Adrenal gland (tissue), 19 donors: Measurements from ENCODE around the gene GBA3. TPM values are rescaled to one million over a fixed set of nuclear protein-coding genes. Genes with fewer than 3 reads are reported as not detected.

Source experiments
- DNase-seq, 7 donors: peaks; one replicate each; pipeline ENCODE4 v3.0.0-alpha.2; 2019 to 2020
- H3K27ac ChIP-seq, 5 donors: fragments of 200-600 bp; sonication (generic) in 4 of 5; 1 replicate in 3 of 5; 2 replicates in 2 of 5; pipeline versions ENCODE4 v1.5.1 to v1.8.0; 2016 to 2020; ENCODE audit warnings: mild to moderate bottlenecking in 1 of 5
- H3K27me3 ChIP-seq: fragments of 200-600 bp; 2 replicates; pipeline ENCODE4 v1.8.0; 2021
- H3K36me3 ChIP-seq, 2 donors: fragments of 200-600 bp; replicated peaks in 1 of 2; 1 replicate in 1 of 2; 2 replicates in 1 of 2; pipeline versions ENCODE4 v1.5.1 to v1.8.0; 2018 to 2022
- H3K4me1 ChIP-seq, 2 donors: fragments of 200-600 bp; replicated peaks in 1 of 2; 1 replicate in 1 of 2; 2 replicates in 1 of 2; pipeline versions ENCODE4 v1.5.1 to v1.8.0; 2018 to 2021
- H3K4me3 ChIP-seq, 4 donors: fragments of 200-600 bp; sonication (generic) in 3 of 4; one replicate each; pipeline ENCODE4 v1.5.1; 2016 to 2018
- H3K9me3 ChIP-seq, 3 donors: fragments of 200-600 bp; sonication (generic) in 1 of 3; replicated peaks in 1 of 3; 1 replicate in 2 of 3; 2 replicates in 1 of 3; pipeline versions ENCODE4 v1.5.1 to v1.8.0; 2016 to 2021
- CTCF ChIP-seq, 6 experiments: fragments of 450-650 bp in 4 of 6; fragments of 200-600 bp in 2 of 6; sonication (generic) in 1 of 6; IDR thresholded peaks; 1 replicate in 5 of 6; 2 replicates in 1 of 6; pipeline versions ENCODE4 v1.5.1 to v1.8.0; 2016 to 2021; ENCODE audit warnings: antibody characterized with exemption in 6 of 6, mild to moderate bottlenecking in 2 of 6, moderate library complexity in 1 of 6
- POLR2A ChIP-seq, 2 donors: fragments of 450-650 bp; IDR thresholded peaks; one replicate each; pipeline ENCODE4 v1.6.1; 2017; ENCODE audit warnings: antibody characterized with exemption in 2 of 2, mild to moderate bottlenecking in 2 of 2, moderate library complexity in 1 of 2
- WGBS, 4 donors: extraction: QIAGEN DNeasy Blood & Tissue Kit in 2 of 4; methylation state at CpG; one replicate each; pipeline versions ENCODE4 v1.1.5 to v1.1.7; 2013 to 2017; 5-methylcytosine and 5-hydroxymethylcytosine counted together
- intact Hi-C, 2 donors: fragments of 100-400 bp; cut with DNase I; formaldehyde crosslinking; loops; one replicate each; pipeline versions ENCODE4 v1.14.1 to v1.15.0; 2022 to 2023
- long read RNA-seq, 10 donors: library from polyadenylated mRNA in 3 of 10; unstranded in 2 of 10; stranded (forward) in 1 of 10; transcript quantifications; one replicate each; pipeline ENCODE4 v2.0.0 and lab custom pipeline, GENCODE V29; 2021 to 2026
- polyA plus RNA-seq, 3 donors: library from polyadenylated mRNA; stranded (reverse); fragments of 200-250 nt in 2 of 3; fragments of 350-450 nt in 1 of 3; fragmentation: Illumina TruSeq in 1 of 3; extraction: RNeasy Lipid Tissue Mini Kit (QIAGEN cat#74804) in 1 of 3; gene quantifications; one replicate each; pipeline ENCODE4 v1.2.3, GENCODE V29; 2013 to 2014
- total RNA-seq, 9 donors: library from RNA; depleted of rRNA in 4 of 9; stranded (reverse); fragments of >200 nt in 4 of 9; fragments of 120-200 nt in 1 of 9; fragmentation: NEBNext Ultra II Directional in 1 of 9; extraction: Animal tissue kit (Norgen Biotek cat#: 25700) in 1 of 9; gene quantifications; one replicate each; pipeline versions ENCODE4 v1.1.0 to v1.2.4, GENCODE V29; 2013 to 2023
- donor health status: healthy with polysubstance abuse.
- donor health status: Bipolar disorder and iron deficiency.
- donor health status: DM: yes; HTN: yes; CAD: no.
- donor health status: DM: no; HTN: no; CAD: no.
- donor health status: DM: no; HTN: no; CAD: no.
- donor health status: DM: yes; HTN: yes; CAD: no.

GBA3 gene
- total RNA-seq (under 1 TPM in 3 of 9 donors, not detected in 6; 0.14 to 0.45 (median 0.22) TPM), polyA plus RNA-seq (under 1 TPM; 0.07 to 0.16 (median 0.15) TPM)
- long read RNA-seq, donor 1, result 0 reads
- long read RNA-seq, donor 2, result 0 reads
- long read RNA-seq, donor 3, partial matches to known transcripts, result 29 of 29 reads
- long read RNA-seq, donor 3, other reads (novel, unspliced or antisense), result 0 of 29 reads
- long read RNA-seq, donor 4, partial matches to known transcripts, result 0 of 29 reads
- long read RNA-seq, donor 4, other reads (novel, unspliced or antisense), result 29 of 29 reads
- long read RNA-seq, donor 5, partial matches to known transcripts, result 0 of 1 reads
- long read RNA-seq, donor 5, other reads (novel, unspliced or antisense), result 1 of 1 reads
- long read RNA-seq, donor 6, partial matches to known transcripts, result 0 of 14 reads
- long read RNA-seq, donor 6, other reads (novel, unspliced or antisense), result 14 of 14 reads
- long read RNA-seq, donor 7, result 0 reads
- long read RNA-seq, donor 8, result 0 reads
- long read RNA-seq, donor 9, result 0 reads
- long read RNA-seq, donor 10, result 0 reads

- no peak within 1 kb of the TSS for H3K27ac ChIP-seq
- no peaks in the 10 kb centered on the region for H3K27me3 ChIP-seq
- H3K9me3 ChIP-seq, result no peaks in the 10 kb centered on the region
- intact Hi-C loops, result loop anchor here (5.0 kb wide), 3 partner anchors 280 to 900 kb away; no protein-coding TSS in a partner anchor
- no peaks in the 10 kb centered on the region for H3K36me3 ChIP-seq
- TF ChIP-seq CTCF (IDR thresholded peaks at IDR 0.05), result no peak
- no peak for TF ChIP-seq POLR2A (IDR thresholded peaks at IDR 0.05)
- no peak within 1 kb of the TSS for H3K4me3 ChIP-seq
- no peaks in the 10 kb centered on the region for H3K4me1 ChIP-seq
- WGBS, 4 donors, result 62 to 77% (median 73%) methylated on average over 1 of the region's 1 CpG
- DNase-seq, result no peak
These were observed at the start of gene GBA3 for GRCh38 chr4:22692736-22693135. Gene GBA3 (plus strand): TSS chr4:22692937.

- Histone ChIP-seq H3K4me3 (no peak overlapping the region), H3K4me1 (no peaks in the 10 kb centered on the region), H3K9me3 (no peaks in the 10 kb centered on the region), H3K27me3 (no peaks in the 10 kb centered on the region), H3K27ac (no peak overlapping the region), H3K36me3 (no peaks in the 10 kb centered on the region)
- WGBS, 4 donors, result 87 to 93% (median 92%) methylated on average over 4 of the region's 4 CpGs
- no peak for DNase-seq
- TF ChIP-seq CTCF (IDR thresholded peaks at IDR 0.05), result no peak
- TF ChIP-seq POLR2A (IDR thresholded peaks at IDR 0.05), result no peak
- intact Hi-C loops, result no loop called here
These were observed 48.8 kb upstream of the GBA3 start for GRCh38 chr4:22643952-22644351.

GRCh38 chr4:22645481-22646182, 47.1 kb upstream of the GBA3 start:
- 36 to 50% (median 46%) methylated on average over 1 of the region's 1 CpG for whole genome bisulfite sequencing, 4 donors
- Histone ChIP-seq H3K36me3 (no peaks in the 10 kb centered on the region), H3K4me1 (no peaks in the 10 kb centered on the region), H3K4me3 (no peak overlapping the region), H3K27me3 (no peaks in the 10 kb centered on the region), H3K27ac (no peak overlapping the region), H3K9me3 (no peaks in the 10 kb centered on the region)
- TF ChIP-seq POLR2A (IDR thresholded peaks at IDR 0.05) (no peak), CTCF (IDR thresholded peaks at IDR 0.05) (no peak)
- DNase-seq, result no peak
- intact Hi-C loops, result no loop called here

- no peak for DNase-seq
- H3K4me1 ChIP-seq, result no peaks in the 10 kb centered on the region
- H3K9me3 ChIP-seq, result no peaks in the 10 kb centered on the region
- intact Hi-C loops, result no loop called here
- no peaks in the 10 kb centered on the region for H3K27me3 ChIP-seq
- TF ChIP-seq CTCF (IDR thresholded peaks at IDR 0.05) (no peak), POLR2A (IDR thresholded peaks at IDR 0.05) (no peak)
- no peak overlapping the region for H3K4me3 ChIP-seq
- H3K36me3 ChIP-seq, result no peaks in the 10 kb centered on the region
- WGBS, 4 donors, result 77 to 81% (median 78%) methylated on average over 8 of the region's 8 CpGs
- H3K27ac ChIP-seq, result no peak overlapping the region
These were observed 43.7 kb upstream of the GBA3 start for GRCh38 chr4:22648996-22649395.
